Activated T-helper 2 cell treated with anti-CD3 and anti-CD28 coated beads, Interferon-gamma antibody, Interleukin-2, Interleukin-4, amounts not matched to agents 10 μg/mL and 5 μg/mL and 100 μg/mL, durations not matched to agents 14 hours and 24 hours and 36 hours (primary cell): ENCODE results near the gene TRPC4AP. TPM values are rescaled to one million over a fixed set of nuclear protein-coding genes. Genes with fewer than 3 reads are reported as not detected.

Experiments used
- DNase-seq: peaks from one replicate; pipeline ENCODE4 v3.0.0; 2021; ENCODE audit warnings: low spot score
- H3K27ac Mint-ChIP-seq: one replicate; pipeline ENCODE4 v1.8.0; 2021; ENCODE audit warnings: mixed read lengths
- H3K27me3 Mint-ChIP-seq: one replicate; pipeline ENCODE4 v1.8.0; 2021; ENCODE audit warnings: low read depth, mixed read lengths
- H3K36me3 Mint-ChIP-seq: one replicate; pipeline ENCODE4 v1.8.0; 2021; ENCODE audit warnings: low read depth, mixed read lengths
- H3K4me1 Mint-ChIP-seq: one replicate; pipeline ENCODE4 v1.8.0; 2021; ENCODE audit warnings: low read depth, mixed read lengths
- H3K4me3 Mint-ChIP-seq: one replicate; pipeline ENCODE4 v1.8.0; 2021; ENCODE audit warnings: low read depth, mild to moderate bottlenecking, moderate library complexity, mixed read lengths
- H3K9me3 Mint-ChIP-seq: one replicate; pipeline ENCODE4 v1.8.0; 2021; ENCODE audit warnings: mixed read lengths
- intact Hi-C: fragments of 100-400 bp; cut with micrococcal nuclease; formaldehyde crosslinking; loops from one replicate; pipeline ENCODE4 v1.15.1; 2023
- total RNA-seq: library from RNA; stranded (reverse); gene quantifications from 2 replicates; pipeline ENCODE4 v1.2.3, GENCODE V29; 2022

TRPC4AP gene
- total RNA-seq, 1 donor from 2014 or later, result 52.4 TPM

GRCh38 chr20:35017099-35017835 lies 75.3 kb downstream of the TRPC4AP start:
- Mint-ChIP-seq H3K4me3 (no peak overlapping the region), H3K9me3 (no peaks in the 10 kb centered on the region), H3K27ac (no peak overlapping the region), H3K27me3 (no peaks in the 10 kb centered on the region), H3K4me1 (peaks cover 6% of the 10 kb centered on the region), H3K36me3 (peaks cover 74% of the 10 kb centered on the region)
- intact Hi-C loops, result no loop called here
- DNase-seq, result no peak

GRCh38 chr20:35015863-35016193 lies 76.8 kb downstream of the TRPC4AP start:
- Mint-ChIP-seq H3K4me3 (no peak overlapping the region), H3K27ac (no peak overlapping the region), H3K27me3 (no peaks in the 10 kb centered on the region), H3K36me3 (peaks cover 78% of the 10 kb centered on the region), H3K4me1 (peaks cover 6% of the 10 kb centered on the region), H3K9me3 (no peaks in the 10 kb centered on the region)
- intact Hi-C loops, result no loop called here
- DNase-seq, result no peak

GRCh38 chr20:35014537-35014936 lies 78.1 kb downstream of the TRPC4AP start:
- Mint-ChIP-seq H3K27me3 (no peaks in the 10 kb centered on the region), H3K27ac (no peak overlapping the region), H3K4me1 (peaks cover 6% of the 10 kb centered on the region), H3K9me3 (no peaks in the 10 kb centered on the region), H3K36me3 (peaks cover 75% of the 10 kb centered on the region), H3K4me3 (no peak overlapping the region)
- no peak for DNase-seq
- intact Hi-C loops, result no loop called here

- no peak for DNase-seq
- no peaks in the 10 kb centered on the region for H3K9me3 Mint-ChIP-seq
- no peak overlapping the region for H3K27ac Mint-ChIP-seq
- no peaks in the 10 kb centered on the region for H3K27me3 Mint-ChIP-seq
- H3K4me1 Mint-ChIP-seq, result peaks cover 6% of the 10 kb centered on the region
- peaks cover 79% of the 10 kb centered on the region for H3K36me3 Mint-ChIP-seq
- H3K4me3 Mint-ChIP-seq, result no peak overlapping the region
- intact Hi-C loops, result no loop called here
Observed at GRCh38 chr20:35013421-35014411, 78.9 kb downstream of the TRPC4AP start.

- peaks cover 84% of the 10 kb centered on the region for H3K36me3 Mint-ChIP-seq
- no peaks in the 10 kb centered on the region for H3K9me3 Mint-ChIP-seq
- DNase-seq, result no peak
- intact Hi-C loops, result no loop called here
- no peak overlapping the region for H3K27ac Mint-ChIP-seq
- H3K4me3 Mint-ChIP-seq, result no peak overlapping the region
- no peaks in the 10 kb centered on the region for H3K27me3 Mint-ChIP-seq
- peaks cover 3% of the 10 kb centered on the region for H3K4me1 Mint-ChIP-seq
Observed at GRCh38 chr20:35012227-35013069, 80.2 kb downstream of the TRPC4AP start.

GRCh38 chr20:35011589-35012226 lies 80.9 kb downstream of the TRPC4AP start:
- H3K36me3 Mint-ChIP-seq, result peaks cover 79% of the 10 kb centered on the region
- H3K4me1 Mint-ChIP-seq, result peaks cover 3% of the 10 kb centered on the region
- H3K27me3 Mint-ChIP-seq, result no peaks in the 10 kb centered on the region
- intact Hi-C loops, result no loop called here
- no peak overlapping the region for H3K27ac Mint-ChIP-seq
- H3K4me3 Mint-ChIP-seq, result no peak overlapping the region
- no peak for DNase-seq
- H3K9me3 Mint-ChIP-seq, result no peaks in the 10 kb centered on the region

GRCh38 chr20:35010405-35011192 lies 82.0 kb downstream of the TRPC4AP start:
- H3K9me3 Mint-ChIP-seq, result no peaks in the 10 kb centered on the region
- no peaks in the 10 kb centered on the region for H3K27me3 Mint-ChIP-seq
- peaks cover 3% of the 10 kb centered on the region for H3K4me1 Mint-ChIP-seq
- no peak overlapping the region for H3K4me3 Mint-ChIP-seq
- intact Hi-C loops, result no loop called here
- DNase-seq, result no peak
- peaks cover 78% of the 10 kb centered on the region for H3K36me3 Mint-ChIP-seq
- peak overlapping the region; percentile 53 for H3K27ac Mint-ChIP-seq

GRCh38 chr20:35009665-35010328 lies 82.8 kb downstream of the TRPC4AP start:
- Mint-ChIP-seq H3K36me3 (peaks cover 77% of the 10 kb centered on the region), H3K4me1 (peaks cover 3% of the 10 kb centered on the region), H3K9me3 (no peaks in the 10 kb centered on the region), H3K27me3 (no peaks in the 10 kb centered on the region), H3K4me3 (no peak overlapping the region), H3K27ac (no peak overlapping the region)
- DNase-seq, result no peak
- intact Hi-C loops, result no loop called here

GRCh38 chr20:35008411-35009342 lies 83.9 kb downstream of the TRPC4AP start:
- intact Hi-C loops, result no loop called here

GRCh38 chr20:35007891-35008290 lies 84.7 kb downstream of the TRPC4AP start:
- H3K4me1 Mint-ChIP-seq, result no peaks in the 10 kb centered on the region
- H3K9me3 Mint-ChIP-seq, result no peaks in the 10 kb centered on the region
- DNase-seq, result no peak
- no peak overlapping the region for H3K27ac Mint-ChIP-seq
- H3K27me3 Mint-ChIP-seq, result no peaks in the 10 kb centered on the region
- intact Hi-C loops, result no loop called here
- H3K4me3 Mint-ChIP-seq, result no peak overlapping the region
- H3K36me3 Mint-ChIP-seq, result peaks cover 70% of the 10 kb centered on the region

More at GRCh38 chr20:35008411-35009342, 83.9 kb downstream of the TRPC4AP start:
- no peaks in the 10 kb centered on the region for H3K9me3 Mint-ChIP-seq
- H3K27ac Mint-ChIP-seq, result no peak overlapping the region
- no peaks in the 10 kb centered on the region for H3K4me1 Mint-ChIP-seq
- H3K4me3 Mint-ChIP-seq, result no peak overlapping the region
- no peak for DNase-seq
- peaks cover 77% of the 10 kb centered on the region for H3K36me3 Mint-ChIP-seq
- H3K27me3 Mint-ChIP-seq, result no peaks in the 10 kb centered on the region
